Activated T-cell treated with anti-CD3 and anti-CD28 coated beads, Interleukin-2, amount 50 U/mL, for 1 hour (primary cell): Measurements from ENCODE around the gene LIMK1.

ENCODE experiments used
- DNase-seq: peaks from one replicate; pipeline ENCODE4 v3.0.0-alpha.2; 2020

Gene LIMK1

DNA sequence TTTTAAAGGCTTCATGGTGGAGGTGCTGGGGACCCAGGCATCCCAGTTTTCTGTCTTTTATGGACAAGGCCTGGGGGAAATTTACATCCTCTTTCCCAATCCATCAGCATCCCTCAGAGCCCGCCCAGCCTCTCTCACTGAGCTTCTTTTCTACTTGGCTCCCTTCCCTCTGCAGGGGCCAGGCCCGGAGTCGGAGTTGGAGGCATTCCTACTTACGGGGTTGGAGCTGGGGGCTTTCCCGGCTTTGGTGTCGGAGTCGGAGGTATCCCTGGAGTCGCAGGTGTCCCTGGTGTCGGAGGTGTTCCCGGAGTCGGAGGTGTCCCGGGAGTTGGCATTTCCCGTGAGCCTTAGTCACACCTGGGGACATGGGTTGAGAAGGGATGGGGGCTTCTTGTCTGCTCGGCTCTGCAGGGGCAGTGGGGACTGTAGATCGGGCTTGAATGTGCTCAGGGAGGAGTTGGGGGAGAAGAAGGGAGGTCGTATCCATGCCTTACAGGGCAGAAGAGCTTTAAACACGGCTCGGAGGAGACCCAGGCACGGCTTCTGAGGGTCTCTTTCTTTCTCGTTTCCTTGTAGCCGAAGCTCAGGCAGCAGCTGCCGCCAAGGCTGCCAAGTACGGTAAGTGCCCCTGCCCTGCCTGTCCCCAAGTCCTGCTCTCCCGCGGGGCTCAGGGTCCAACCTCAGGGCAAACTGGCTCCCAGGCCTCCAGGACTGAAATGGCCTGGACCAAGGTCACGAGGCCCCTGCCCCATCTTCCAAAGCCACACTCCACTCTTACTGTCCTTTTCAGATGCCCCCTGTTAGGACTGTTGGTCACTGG lies 27.3 kb upstream of the LIMK1 start:
- no peak for DNase-seq

DNA sequence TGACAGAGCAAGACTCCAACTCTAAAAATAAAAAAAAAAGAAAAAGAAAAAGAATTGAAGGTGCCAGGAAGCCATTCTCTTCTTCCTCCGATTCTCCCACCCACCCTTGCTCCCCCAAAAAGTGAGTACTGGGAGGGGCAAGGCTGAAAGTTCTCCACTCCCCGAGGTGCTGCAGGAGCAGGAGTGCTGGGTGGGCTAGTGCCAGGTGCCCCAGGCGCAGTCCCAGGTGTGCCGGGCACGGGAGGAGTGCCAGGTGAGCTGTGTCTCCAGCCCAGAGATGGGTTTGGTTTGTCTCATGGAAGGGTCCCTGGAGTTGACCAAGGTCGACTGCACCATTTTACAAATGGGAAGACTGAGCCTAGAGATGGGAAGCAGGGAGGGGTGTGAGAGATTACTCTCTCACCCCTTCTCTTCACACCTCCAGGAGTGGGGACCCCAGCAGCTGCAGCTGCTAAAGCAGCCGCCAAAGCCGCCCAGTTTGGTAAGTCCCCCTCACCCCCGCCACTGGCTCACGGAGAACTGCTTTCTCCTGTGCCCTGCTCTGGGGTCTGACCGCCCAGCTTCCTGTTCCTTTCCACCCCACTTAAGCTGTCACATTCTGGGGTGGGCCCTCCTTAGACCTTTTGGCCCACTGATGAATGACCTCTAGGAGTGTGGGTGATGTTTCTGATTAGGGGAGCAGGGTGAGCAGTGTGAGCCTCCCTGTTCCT lies 26.2 kb upstream of the LIMK1 start:
- DNase-seq, result no peak

DNA sequence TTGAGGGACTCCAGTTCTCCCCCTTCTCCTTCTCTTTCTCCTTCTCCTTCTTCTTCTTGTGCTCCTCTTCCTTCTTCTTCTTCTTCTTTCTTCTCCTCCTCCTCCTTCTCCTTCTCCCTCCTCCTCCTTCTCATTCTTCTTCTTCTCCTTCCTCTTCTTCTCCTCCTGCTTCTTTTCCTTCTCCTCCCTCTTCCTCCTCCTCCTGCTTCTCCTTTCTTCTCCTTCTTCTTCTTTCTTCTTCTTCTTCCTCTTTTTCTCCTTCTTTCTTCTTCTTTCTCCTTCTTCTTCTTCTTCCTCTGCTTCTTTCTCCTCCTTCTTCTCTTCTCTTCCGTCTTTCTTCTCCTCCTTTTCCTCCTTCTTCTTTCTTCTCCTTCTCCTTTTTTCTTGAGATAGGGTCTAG lies 25.6 kb upstream of the LIMK1 start:
- no peak for DNase-seq

DNA sequence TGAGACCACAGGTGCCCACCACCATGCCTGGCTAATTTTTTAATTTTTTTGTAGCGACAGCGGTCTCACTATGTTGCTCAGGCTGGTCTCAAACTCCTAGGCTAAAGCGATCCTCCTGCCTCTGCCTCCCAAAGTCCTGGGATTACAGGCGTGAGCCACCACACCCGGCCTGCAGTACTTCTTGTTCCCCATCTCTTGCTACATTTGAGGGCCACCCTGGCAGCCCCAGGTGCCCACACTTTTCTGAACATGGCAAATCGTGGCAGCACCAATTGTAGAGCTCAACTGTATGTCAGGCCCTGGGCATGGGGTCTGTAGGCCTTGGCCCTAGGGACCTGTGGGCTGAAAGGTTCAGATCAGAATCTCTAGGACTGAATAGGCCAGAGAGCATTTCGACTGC lies 25.1 kb upstream of the LIMK1 start:
- no peak for DNase-seq

DNA sequence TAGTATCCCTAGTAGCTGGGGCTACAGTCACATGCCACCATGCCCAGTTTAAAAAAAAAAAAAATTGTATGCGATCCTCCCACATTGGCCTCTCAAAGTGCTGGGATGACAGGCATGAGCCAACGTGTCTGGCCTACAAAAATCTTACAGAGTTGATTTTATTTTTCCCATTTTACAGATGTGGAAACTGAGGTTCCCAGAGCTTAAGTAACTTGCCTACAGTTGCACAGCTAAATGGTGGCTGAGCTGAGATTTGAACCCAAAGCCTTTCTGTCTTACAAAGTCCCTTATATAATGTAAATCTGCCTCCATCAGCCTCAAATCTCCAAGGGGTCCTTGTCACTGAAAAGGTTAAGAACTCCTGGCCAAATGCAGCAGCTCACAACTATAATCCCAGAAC lies 24.6 kb upstream of the LIMK1 start:
- no peak for DNase-seq

DNA sequence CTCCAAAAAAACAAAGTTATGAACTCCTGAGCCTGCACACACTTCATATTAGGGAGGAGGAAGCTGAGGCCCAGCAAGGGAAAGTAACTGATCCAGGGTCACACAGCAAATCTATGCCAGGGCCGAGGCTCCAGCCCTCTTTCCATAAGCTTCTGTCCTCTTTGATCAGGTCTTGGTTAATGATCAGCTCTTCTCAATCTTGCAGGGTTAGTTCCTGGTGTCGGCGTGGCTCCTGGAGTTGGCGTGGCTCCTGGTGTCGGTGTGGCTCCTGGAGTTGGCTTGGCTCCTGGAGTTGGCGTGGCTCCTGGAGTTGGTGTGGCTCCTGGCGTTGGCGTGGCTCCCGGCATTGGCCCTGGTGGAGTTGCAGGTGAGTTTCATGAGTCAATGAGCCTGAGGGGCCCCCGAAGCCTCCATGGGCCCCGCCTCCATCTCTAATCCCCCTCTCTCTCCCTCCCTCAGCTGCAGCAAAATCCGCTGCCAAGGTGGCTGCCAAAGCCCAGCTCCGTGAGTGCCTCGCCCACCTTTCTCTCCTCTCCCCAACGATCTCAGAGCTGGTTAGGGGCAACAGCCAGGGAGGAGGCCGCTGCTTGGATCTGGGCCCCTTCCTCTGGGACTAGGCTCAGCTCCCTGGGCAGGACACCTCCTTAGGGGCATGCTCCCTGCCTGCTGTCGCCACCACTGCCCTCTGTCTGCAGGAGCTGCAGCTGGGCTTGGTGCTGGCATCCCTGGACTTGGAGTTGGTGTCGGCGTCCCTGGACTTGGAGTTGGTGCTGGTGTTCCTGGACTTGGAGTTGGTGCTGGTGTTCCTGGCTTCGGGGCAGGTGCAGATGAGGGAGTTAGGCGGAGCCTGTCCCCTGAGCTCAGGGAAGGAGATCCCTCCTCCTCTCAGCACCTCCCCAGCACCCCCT lies 23.7 kb upstream of the LIMK1 start:
- DNase-seq, result no peak

DNA sequence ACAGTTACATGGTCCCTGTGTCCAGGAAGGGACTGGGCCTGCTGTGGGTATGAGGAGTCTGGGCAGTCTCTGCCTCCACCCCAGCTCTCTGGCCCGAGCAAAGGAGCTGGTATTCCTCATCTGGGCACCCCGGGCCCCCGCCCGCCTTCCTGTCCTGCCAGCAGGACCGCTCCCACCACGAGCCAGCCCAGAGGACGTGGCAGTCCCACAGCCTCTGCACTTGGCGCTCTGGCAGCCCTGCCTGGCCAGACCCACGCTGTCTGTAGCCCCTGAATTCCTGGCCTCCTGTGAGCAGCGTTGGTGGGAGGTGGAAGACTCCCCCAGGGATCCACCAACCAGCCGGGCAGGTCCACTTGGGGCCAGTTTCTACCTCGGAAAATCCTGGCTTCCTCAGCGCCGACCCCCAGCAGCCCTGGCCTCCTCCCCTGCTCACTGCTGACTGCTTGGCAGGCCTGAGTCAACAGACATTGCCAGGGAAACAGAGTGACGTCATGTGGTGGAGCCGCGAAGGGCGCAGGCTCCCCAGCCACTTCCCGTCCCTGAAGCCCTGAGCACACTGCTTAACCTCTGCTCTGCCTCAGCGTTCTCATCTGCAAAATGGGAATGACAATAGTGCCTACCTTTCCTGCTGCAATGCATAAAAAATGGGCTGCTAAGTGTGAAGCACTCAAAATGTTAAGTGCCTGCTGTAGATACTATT lies 21.6 kb upstream of the LIMK1 start:
- peak; percentile 64 for DNase-seq

DNA sequence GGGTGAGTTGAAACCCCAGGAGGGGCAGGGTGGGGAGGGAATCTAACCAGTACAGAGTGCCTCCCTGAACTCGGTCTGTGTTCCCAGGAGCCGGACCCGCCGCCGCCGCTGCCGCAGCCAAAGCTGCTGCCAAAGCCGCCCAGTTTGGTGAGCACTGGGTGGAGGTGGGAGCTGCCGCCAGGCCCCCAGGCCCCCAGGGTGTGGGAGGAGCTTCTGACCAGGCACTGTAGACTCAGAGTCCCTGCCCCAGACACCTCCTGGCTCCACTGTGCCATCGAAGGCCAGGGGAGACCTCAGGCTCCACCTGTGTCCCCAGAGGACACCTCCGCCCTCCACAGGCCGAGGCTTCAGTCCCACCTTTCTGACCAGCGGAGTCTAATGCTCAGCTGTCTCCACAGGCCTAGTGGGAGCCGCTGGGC lies 20.4 kb upstream of the LIMK1 start:
- DNase-seq, result no peak

DNA sequence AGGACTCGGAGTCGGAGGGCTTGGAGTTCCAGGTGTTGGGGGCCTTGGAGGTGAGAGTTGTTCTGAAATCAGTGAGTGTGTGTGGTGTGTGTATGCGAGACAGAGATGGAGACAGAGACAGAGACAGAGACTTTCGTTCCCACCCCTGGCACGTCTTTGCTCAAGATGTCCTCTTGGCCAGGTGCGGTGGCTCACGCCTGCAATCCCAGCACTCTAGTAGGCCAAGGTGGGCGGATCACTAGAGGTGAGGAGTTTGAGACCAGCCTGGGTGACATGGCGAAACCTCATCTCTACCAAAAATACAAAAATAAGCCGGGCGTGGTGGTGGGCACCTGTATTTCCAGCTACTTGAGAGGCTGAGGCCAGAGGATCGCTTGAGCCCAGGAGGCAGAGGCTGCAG lies 20.0 kb upstream of the LIMK1 start:
- DNase-seq, result no peak

DNA sequence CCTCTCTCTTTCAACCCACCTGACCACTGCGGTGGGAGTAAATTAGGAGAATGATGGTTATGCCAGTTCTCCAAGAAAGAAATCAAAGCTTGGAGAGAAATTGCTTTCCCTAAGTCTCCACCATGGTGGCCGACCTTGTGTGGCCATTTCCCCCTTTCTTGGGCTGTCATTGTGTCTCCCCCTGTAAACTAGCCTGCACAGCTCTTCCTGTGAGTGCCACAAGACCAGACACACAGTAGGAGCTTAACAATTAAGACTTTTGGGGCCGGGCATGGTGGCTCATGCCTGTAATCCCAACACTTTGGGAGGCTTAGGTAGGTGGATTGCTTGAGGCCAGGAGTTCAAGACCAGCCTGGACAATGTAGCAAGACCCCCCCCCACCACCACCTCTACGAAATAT lies 18.9 kb upstream of the LIMK1 start:
- DNase-seq, result no peak

DNA sequence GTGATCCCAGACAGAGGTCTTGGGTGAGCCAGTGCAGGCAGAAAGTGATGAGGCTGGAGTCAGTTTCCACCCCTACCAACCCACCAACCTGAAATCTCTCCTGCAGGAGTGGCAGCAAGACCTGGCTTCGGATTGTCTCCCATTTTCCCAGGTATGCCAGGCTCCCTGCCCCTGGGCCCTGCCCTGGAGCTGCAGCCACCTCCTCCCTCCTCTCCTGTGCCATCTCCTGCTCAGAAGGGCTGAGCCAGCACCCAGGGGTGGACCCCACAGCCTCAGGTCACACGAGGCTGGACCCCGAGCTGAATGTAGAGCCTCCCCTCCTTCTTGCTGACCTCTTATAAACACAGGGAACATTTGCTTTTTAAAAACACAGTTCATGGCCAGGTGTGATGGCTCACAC lies 17.0 kb upstream of the LIMK1 start:
- no peak for DNase-seq

DNA sequence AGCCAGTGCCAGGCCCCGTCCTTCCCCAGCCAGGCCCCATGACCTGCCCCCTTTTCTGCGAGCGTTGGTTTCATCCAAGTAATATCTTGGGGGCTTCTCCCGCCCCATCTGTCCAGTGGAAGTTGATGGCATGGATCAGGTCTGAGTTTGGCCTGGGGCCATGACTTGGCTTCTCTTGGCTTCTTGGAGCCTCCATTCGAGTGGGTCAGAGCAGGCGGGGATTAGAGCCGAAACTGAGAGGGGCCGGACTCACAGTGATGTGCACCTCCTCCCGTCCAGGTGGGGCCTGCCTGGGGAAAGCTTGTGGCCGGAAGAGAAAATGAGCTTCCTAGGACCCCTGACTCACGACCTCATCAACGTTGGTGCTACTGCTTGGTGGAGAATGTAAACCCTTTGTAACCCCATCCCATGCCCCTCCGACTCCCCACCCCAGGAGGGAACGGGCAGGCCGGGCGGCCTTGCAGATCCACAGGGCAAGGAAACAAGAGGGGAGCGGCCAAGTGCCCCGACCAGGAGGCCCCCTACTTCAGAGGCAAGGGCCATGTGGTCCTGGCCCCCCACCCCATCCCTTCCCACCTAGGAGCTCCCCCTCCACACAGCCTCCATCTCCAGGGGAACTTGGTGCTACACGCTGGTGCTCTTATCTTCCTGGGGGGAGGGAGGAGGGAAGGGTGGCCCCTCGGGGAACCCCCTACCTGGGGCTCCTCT lies 15.1 kb upstream of the LIMK1 start:
- no peak for DNase-seq

DNA sequence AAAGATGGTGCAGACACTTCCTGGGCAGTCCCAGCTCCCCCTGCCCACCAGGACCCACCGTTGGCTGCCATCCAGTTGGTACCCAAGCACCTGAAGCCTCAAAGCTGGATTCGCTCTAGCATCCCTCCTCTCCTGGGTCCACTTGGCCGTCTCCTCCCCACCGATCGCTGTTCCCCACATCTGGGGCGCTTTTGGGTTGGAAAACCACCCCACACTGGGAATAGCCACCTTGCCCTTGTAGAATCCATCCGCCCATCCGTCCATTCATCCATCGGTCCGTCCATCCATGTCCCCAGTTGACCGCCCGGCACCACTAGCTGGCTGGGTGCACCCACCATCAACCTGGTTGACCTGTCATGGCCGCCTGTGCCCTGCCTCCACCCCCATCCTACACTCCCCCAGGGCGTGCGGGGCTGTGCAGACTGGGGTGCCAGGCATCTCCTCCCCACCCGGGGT lies 14.5 kb upstream of the LIMK1 start:
- DNase-seq, result no peak

DNA sequence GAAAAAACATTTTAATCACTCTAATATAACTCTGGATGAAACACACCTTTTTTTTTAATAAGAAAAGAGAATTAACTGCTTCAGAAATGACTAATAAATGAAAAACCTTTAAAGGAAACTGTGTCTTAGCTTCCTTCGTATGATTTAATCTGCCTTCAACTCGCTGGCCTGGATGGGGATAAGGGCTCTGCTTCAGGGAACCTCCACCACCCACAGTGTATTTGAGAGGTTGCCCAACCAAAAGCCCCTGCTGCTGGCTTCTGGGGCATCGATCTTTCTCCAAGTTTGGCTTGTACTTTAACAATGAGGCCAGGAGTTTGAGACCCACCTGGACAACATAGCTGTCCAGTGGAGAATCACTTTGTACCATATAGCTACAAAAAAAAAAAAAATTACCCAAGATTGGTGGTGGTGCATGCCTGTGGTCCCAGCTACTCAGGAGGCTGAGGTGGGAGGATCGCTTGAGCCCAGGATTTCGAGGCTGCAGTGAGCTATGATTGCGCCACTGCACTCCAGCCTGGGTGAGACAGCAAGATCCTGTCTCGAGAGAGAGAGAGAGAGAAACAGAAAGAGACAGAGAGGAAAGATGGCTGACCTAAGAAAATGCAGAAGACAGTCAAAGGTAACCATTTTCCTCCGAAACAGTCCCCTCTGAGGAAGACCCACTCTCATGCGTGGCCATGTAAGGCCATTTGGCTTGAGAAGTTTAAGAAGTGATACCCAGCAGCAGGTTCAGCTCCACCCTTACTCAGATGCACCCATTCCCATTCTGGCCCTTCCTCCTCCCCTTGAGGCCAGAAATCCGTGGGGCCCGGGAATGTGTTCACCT lies 13.6 kb upstream of the LIMK1 start:
- no peak for DNase-seq

DNA sequence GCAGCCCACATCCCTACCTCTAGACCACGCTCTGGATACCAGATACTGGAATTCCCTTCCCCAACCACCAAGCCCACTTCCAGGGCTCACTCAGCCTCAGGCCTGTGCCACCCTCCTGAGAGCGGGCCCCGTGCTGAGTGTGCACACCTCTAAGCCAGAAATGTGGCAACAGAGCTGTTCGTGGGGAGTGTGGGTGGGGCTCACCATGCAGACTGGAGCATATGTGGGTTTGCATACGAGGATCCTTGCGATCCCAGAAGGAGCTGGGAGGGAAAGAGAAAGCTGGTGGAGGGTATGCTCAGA lies 13.0 kb upstream of the LIMK1 start:
- no peak for DNase-seq

DNA sequence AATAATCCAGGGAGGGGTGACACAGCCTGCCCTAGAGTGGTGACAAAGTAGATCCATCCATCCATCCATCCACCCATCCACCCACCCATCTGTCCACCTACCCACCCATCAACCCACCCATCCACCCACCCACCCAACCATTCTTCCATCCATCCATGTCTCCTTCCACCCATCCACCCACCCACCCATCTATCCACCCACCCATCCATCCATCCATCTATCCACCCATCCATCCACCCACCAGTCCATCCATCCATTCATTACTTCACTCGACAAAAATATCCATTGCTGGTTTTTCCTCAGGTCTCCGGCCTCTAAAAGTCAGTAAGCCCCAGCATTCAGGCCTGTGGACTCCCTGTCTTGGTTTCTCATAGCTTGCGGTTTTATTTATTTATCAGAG lies 12.5 kb upstream of the LIMK1 start:
- no peak for DNase-seq

DNA sequence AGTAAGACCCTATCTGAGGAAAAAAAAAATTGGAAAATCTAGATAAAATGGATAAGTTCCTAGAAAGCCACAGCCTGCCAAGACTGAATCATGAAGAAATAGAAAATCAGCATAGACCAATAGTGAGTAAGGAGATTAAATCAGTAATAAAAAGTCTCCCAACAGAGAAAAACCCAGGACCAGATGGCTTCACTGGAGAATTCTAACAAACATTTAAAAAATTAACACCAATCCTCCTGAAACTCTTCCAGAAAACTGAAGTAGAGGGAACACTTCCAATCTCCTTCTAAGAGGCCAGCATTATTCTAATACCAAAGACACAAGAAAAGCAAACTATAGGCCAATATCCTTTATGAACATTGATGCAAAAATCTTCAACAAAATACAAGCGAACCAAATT lies 8.8 kb upstream of the LIMK1 start:
- no peak for DNase-seq

DNA sequence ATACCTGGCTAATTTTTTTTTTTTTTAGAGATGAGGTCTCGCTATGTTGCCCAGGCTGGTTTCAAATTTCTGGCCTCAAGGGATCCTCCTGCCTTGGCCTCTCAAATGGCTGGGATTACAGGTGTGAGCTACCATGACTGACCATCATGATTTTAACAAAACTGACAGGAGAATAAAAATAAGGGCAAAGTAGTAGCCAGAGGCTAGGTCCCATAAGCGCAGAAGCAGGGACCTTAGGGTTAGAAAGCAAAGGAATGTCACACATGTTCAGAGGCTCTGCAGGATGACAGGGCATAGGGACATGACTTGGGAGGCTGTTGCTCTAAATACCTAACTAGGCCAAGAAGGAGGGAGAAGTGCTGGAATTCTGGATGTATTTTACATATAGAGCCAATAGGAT lies 5.1 kb upstream of the LIMK1 start:
- DNase-seq, result no peak

DNA sequence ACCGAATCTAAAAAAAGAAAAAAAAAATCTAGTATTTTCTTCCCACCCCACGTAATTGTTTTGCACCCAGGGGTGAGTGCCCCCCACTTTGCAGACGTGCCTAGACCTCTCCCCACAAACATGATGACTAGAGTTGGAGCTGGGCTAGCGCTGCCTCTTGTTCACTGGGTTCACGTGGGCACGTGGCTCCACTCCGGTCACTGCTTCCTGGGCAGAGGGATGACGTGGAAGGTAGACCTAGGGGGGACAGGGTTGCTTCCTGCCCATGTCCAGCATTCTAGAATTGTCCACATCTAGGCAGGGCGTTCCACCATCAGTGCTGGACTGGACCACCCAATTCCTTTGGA lies 861 bp upstream of the LIMK1 start:
- DNase-seq, result no peak

DNA sequence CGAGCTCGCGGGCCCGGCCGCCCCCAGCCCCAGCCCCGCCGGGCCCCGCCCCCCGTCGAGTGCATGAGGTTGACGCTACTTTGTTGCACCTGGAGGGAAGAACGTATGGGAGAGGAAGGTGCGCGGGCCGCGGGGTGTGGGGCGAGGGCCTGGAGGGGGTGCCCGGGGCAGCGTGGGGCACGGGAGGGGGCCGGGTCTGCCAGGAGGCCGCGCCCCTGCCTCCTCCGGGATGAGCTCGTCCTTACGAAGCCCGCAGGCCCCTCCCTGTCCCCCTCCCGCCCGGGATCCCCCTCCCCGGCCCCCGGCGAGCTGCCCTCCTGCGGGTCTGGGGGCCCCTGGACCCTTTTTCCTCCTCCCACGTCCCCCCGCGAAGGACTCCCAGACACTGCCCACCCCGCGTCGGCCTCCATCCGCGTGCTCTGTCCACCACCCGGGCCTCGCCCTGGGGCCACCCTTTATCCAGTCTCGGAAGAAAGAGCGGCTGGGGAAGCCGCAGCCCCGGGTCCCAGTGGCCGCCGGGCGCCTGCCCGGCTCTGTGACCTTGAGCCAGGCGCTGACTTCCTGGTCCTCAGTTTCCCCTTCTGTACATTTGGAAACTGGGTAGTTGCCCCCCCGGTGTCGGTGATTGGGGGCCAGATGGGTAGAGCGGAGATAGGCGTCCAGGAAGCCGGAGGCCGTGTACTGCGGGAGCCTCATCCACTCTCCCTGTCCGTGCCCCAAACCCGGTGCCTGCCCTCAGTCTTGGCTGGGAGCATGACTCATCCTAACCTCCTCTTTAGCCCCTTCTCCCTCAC lies 521 bp downstream of the LIMK1 start:
- DNase-seq, result peak; percentile 28
